HG02763 (cell line): Measurements from ENCODE around the gene WASHC4.
"Not testable (repeated sequence)": the region's sequence is repeated elsewhere in the genome, so short reads cannot be mapped to it uniquely, and the experiment has no call there.

Experiments
- ATAC-seq: cut with Tn5 transposase; IDR thresholded peaks from one replicate; pipeline ENCODE4 v1.9.1; 2021; ENCODE audit warnings: mild to moderate bottlenecking, moderate library complexity; ENCODE audit not compliant: unreplicated experiment

Gene WASHC4

DNA sequence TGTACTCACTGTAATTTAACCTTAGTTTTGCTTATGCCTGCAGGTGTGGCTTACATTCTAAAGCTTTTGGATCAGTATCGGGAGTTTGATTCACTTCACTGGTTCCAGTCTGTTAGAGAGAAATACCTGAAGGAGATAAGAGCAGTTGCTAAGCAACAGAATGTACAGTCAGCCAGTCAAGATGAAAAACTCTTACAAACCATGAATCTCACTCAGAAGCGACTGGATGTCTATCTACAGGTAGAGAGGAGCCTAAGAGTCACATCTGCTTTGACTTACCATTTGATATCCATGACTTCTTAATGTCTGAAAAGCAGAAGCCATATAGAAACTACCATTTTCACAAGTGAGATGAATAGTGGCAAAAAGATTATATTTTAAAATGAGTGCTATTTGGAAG, 56.5 kb downstream of the WASHC4 start:
- no peak for ATAC-seq

DNA sequence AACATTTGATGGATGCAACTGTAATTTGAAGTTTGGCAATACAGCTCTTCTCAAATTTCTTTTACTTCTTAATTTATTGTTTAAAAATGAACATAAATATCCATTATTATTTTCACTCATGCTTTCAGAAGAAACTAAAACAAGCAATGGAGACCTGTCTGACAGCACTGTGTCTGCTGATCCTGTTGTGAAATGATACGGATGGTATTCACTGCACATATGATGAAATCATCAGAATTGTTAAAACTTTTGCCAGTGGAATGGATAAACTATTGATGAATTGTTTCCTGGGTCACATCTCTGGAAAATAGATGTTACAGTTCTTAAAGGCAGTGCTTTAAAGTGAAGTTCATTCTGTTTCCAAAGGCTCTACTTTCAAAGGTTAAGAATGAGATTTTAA, 59.2 kb downstream of the WASHC4 start:
- no peak for ATAC-seq

DNA sequence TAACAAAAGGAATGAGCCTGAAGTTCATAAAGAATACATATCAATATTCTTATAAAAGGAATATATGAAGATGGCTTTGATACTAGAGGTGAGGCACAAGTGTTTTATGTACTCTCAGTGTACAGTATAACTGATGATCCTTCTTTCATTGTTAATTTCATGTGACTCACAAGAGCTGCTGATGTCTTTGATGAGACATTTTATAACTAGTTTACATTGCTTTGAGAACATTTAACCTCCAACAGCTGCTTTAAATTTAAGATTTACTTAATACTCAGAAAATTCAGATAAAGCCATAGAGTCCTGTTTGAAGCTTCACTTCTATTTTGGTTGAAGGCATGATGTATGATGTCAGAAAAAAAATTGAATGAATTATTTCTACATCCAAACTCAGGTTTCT, 59.8 kb downstream of the WASHC4 start:
- no peak for ATAC-seq

DNA sequence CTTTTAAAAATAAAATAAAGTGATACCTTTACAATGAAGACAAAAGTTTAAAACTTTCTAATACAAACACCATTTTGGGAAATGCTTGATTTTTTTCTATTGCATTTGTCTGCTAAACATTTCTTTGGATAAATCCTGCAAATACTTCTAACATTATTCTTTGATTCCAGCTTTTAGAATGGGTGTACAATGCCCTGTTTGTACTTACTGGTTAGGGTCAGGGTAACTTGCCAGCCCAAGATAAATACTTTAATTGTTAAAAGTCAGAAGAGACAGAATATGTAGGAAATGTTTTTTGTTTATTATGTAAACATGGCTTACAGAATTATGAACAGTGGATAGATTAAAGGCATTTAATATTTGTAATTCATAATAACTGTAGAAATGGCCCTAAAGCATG, 60.5 kb downstream of the WASHC4 start:
- no peak for ATAC-seq

DNA sequence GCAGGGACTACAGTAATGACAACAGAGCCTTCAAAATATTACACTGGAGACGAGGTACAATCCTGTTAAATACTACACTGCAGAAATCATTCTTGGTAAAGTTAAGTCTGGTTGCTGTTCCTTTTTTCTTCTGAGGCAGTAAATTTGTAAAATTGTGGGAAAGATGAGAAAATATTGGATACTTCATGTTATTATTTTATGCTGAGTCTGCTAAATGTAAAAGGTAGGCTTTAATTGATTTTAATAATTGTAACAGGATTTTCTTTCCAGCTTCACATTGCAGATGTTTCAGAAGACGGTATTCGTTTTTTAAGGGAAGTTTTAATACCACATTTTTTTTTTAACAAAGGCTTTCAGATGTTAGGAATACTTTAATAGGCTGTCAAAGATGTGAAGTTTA, 62.6 kb downstream of the WASHC4 start:
- no peak for ATAC-seq

DNA sequence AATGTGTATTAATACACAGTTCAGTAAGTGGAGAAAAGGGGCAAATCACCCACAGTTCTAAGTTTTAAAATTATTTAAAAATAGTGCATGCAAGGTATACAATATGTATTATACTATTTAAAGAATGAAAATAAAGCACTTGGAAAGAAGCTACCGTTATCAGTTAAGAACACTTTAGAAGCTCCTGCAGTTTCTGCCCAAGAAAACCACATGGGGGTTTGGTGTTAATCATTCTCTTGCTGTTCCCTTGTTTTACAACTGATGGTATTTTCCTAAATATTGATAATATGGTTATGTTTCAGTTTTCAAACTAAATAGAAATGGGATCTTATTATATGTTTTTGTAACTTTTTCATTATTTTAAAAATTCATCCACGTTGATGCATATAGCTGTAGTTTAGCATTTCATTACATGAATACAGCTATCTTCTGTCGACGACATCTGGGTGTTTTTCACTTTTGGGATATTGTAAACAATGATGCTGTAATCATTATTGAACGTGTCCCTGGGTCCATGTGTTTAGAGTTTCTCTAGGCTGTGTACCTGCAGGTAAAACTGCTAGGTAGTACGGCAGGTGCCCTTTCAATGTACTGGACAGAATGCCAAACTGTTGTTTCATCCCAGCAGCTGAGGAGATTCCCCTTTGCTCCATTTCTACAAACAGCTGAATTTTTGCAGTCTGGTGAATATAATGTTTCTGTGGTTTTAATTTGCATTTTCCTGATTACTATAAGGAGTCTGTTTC, 64.3 kb downstream of the WASHC4 start:
- ATAC-seq, result no peak

DNA sequence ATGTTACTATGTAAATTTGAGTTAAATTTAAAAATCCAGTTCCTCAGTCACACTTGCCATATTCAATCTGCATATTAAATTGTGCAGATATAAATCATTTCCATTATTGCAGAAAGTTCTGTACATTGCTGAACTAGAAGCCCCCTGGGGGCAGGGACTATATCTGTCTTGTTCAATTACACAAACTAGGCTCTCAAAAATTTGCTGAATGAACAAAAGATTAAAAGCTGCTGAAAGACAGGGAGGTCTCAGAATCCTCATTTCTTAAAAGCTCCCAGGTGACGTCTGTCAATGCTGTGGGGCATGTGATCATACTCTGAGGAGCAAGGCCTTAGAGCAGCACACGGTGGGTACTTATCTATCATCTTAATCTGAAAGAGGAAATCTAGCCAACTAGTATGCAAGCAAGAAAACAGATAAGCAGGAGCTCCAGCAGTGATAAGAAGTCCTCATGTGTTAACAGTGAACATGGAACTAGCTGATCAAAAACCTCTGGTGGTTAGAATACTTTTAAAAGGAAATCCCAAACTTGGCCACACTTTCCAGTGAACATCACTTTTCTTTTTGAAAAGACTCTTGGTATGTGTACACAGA, 68.0 kb downstream of the WASHC4 start:
- ATAC-seq, result no peak

DNA sequence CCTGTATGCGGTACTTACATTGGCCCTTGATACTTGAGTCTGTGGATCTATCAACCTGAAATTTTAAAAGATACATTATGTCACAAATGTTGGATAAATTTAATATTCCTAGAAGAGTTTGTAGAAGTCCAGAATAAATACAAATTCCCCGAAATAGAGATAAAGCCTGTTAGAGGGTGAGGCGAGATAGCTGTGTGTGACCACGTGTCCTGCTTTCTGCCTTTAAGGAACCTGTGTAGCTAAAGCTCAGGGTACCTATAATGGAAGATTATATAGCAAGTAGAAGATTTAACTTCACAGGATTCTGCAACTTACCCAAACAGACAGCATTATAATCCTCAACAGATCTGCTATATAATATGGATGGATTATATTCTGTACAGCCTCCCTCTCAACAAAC, 69.7 kb downstream of the WASHC4 start:
- no peak for ATAC-seq

DNA sequence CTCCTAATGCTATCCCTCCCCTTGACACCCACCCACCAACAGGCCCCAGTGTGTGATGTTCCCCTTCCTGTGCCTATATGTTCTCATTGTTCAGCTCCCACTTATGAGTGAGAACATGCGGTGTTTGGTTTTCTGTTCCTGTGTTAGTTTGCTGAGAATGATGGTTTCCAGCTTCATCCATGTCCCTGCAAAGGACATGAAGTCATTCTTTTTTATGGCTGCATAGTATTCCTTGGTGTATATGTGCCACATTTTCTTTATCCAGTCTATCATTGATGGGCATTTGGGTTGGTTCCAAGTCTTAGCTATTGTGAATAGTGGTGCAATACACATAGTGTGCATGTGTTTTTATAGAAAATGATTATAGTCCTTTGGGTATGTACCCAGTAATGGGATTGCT, 71.6 kb downstream of the WASHC4 start:
- ATAC-seq, result not testable (repeated sequence)

DNA sequence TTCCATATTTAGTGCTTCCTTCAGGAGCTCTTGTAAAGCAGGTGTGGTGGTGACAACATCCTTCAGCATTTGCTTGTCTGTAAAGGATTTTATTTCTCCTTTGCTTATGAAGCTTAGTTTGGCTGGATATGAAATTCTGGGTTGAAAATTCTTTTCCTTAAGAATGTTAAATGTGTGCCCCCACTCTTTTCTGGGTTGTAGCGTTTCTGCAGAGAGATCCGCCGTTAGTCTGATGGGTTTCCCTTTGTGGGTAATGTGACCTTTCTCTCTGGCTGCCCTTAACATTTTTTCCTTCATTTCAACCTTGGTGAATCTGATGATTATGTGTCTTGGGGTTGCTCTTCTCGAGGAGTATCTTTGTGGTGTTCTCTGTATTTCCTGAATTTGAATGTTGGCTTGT, 75.9 kb downstream of the WASHC4 start:
- ATAC-seq, result not testable (repeated sequence)

DNA sequence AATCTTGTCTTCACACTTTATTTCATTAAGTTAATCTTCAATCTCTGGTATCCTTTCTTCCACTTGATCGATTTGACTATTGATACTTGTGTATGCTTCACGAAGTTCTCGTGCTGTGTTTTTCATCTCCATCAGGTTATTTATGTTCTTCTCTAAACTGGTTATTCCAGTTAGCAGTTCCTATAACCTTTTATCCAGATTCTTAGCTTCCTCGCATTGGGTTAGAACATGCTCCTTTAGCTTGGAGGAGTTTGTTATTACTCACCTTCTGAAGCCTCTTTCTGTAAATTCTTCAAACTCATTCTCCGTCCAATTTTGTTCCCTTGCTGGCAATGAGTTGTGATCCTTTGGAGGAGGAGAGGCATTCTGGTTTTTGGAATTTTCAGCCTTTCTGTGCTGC, 76.4 kb downstream of the WASHC4 start:
- not testable (repeated sequence) for ATAC-seq

DNA sequence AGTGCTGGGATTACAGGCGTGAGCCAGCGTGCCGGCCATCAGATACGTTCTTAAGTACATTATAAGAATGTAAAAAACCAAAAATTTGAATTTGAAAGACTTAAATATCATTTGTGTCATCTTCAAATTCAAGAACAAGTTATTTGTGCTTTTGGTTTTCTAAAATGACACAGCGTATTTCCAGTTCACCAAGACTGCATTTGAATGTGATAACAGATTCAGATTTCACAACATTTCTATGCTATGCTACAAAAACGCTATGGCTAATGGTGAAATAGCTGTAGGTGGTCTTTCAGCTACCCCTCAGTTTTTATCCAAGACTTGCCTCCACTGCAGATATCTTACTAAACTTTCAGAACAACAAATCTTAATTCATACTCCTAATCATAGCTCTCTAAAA, 81.8 kb downstream of the WASHC4 start:
- ATAC-seq, result no peak

DNA sequence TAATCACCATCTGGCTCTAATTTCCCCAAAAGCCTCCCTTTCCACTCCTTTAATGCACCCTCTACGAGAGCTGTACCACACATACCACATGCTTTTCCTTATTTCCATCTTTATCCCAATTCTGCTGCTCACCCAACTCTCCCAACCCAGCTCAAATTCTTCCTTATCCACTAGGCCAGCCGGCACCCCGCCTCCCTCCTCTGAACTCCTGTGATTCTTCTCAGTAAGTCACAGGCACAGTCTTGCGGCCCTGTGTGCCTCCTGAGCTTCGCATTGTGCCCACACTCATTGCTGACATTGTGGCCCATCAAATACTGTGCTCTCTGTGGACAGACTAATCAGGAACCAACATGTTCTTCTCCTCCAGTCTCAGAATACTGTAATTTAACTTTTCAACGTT, 83.0 kb downstream of the WASHC4 start:
- no peak for ATAC-seq

DNA sequence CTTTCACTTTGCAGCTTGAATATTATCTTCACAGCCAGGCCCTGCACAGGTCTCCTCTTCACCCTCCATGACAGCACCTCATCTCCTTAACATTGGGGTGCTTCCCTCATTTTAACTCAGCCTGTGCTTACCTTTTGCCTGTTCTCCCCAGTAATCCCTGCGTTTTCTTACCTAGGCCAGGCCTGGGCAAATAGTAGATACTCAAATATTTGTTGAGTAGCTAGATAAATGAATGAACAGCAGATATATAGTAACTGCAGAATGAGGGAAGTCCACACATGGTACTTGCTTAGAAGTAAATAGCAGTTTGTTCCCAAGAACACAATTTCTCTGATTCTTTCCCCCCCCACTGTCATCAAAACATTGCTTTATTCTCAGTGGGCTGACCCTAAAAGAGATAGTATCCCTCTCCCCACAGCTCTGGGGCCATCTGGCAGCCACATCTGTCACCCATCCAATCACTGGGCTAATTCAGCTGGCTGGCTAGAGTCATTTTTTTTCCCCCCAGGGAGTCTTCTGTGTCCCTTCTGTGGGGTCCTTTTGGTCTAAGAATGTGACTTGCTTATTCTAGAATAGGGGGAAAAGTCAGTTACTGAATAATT, 85.2 kb downstream of the WASHC4 start:
- no peak for ATAC-seq

DNA sequence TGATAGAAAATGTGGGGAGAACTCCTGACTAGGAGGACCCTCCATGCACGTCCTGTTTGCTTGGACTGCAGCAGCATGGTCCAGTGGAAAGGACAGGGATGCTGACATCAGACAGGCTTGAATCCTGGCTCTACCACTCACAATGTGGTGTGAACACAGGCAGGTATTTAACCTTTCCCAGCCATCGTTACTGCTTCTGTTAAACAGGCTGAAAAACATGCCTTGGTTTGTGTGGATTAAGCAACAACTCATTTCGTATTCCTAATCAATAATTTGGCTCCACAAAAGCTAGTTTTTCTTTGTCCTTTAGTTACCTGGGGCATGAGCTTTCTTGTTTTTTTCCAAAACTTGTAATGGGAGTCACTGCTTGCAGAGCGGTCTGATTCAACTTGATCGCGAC, 87.4 kb downstream of the WASHC4 start:
- ATAC-seq, result no peak

DNA sequence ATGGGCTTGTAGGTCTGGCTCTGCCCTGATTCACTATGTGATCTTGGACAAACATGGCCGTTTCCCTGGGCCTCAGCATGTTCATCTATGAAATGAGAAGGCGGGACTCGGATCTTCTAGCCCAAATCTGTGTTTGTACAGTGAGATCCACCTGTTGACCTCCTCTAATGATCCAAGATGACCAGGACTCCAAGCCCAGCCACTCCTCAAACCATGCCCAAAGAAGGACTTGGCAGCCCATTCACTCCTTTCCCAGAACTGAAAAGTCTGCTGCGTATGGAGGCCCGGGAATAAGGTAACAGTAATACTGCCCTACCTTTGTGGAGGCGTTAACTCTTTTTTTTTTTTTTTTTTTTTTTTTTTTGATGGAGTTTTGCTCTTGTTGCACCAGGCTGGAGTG, 88.6 kb downstream of the WASHC4 start:
- no peak for ATAC-seq

DNA sequence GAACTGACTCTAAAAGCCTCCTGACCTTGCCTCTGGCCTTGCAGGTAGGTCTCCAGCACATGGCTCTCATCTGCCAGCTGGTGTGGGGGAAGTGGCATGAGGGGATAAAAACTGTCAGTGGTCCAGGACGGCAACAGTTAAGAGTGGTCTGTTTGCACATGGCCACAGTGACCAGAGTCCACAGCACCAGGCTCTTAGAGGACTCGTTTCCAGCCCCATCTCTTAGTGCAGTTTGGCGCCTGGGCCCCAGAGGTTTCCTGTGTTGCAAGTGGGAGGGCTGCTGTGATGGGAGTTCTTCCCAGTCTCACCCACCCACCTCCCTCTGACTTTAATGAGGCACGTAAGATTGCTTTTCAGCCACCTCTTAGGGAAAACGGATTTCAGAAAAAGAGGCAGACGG, 91.4 kb downstream of the WASHC4 start:
- ATAC-seq, result no peak

DNA sequence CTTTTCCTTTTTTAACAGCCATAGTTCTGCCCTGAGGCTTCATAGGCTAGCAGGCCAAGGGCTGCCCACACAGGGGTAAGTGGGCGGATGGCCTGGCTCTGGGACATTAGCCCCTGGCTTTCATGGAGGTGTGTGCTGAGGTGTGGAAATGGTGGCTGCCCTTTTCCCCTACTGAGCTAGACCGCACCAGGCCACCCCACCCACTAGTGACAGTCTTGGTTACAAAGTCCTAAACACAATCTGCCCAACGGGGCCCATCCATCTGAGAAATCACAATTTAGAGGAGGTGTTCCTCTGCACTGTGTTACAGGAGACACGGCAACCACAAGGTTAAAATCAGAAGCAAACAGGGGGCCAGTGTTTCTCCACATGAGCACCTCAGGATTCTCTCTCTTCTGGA, 92.9 kb downstream of the WASHC4 start:
- no peak for ATAC-seq

DNA sequence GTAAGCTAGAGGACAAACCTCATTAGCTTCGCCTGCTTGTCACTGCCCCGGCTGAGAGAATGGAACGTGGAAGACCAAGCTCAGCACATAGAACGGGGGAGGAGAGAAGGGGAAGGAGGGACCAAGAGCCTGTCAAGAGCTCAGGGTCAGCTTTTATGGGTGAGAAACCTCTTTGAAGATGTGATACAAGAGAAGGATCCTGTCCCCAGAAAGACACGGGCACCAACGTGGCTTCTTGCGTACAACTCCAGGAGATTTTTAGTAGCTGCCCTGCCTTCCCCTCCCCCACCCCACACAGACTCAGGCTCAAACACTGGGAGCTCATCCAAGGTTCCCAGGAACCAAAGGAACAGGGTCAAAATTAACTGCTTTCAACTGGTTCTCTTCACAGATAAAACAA, 93.8 kb downstream of the WASHC4 start:
- no peak for ATAC-seq

DNA sequence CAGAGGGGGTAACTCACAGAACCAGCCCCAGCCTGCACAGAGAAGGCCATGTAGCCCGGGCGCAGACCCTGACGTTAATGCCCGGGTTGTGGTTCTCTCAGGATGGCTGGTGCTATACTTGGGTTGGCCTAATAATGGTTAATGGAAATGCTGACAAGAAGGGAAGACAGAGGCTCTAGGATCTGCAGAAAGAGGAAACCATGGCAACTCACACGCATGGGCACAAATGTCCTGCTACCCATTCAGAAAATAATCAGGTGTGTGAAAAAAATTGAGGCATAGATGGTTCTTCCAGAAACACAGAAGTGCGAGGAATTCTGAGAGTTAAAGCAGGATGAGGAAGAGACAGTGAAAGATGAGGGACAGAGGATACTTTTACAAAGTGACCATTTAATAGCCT, 94.7 kb downstream of the WASHC4 start:
- ATAC-seq, result no peak

DNA sequence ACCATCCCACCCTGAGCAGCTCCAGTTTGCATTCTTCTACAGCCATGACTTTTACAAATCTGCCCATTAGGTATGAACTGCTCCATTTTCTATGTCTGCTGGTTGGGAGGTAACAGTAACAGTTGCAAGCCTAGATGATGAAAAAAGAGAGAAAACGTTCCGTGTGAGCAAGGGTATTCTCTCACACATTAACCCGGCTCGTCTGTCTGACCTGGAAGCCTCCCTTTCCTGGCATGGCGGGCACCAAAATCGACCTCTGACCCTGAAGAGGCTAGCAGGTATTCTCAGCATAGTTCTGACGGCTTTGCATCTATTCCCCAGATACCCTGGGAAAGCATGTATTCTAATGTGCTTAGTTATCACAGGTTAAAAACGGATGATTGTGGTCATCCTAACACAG, 96.6 kb downstream of the WASHC4 start:
- ATAC-seq, result no peak

DNA sequence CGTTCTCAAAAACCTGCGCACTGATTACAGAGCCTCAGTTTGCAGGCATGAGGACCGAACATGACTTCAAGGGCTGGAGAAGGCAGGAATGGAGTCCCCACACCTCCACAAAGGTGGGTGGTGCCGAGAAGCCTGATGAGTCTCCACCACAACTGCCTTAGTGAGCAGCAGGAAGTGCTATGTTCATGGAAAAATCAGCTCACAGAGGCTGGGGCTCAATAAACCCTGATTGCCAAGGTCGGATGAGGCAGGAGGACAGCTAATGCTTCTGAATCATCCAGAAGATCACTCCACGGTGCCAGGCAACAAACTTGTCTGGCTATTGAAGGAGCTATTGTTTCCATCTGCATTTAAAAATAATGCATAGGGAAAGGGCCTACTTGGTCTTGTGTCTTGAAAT, 97.4 kb downstream of the WASHC4 start:
- no peak for ATAC-seq
